Neural cell (in vitro differentiated cells): Measurements from ENCODE around the gene APOC1. TPM values are rescaled to one million over a fixed set of nuclear protein-coding genes. Genes with fewer than 3 reads are reported as not detected.

ENCODE experiments used
- H2AFZ ChIP-seq: fragments of 200-600, 300-800 bp; sonication (generic), shearing (Covaris generic); 2 replicates; pipeline ENCODE4 v1.6.0; 2014; ENCODE audit warnings: low read depth, mild to moderate bottlenecking, antibody characterized with exemption, low read length, moderate library complexity
- H3F3A ChIP-seq: fragments of 200-600 bp; shearing (Covaris generic); 2 replicates; pipeline ENCODE4 v1.6.1; 2016; ENCODE audit warnings: mild to moderate bottlenecking, moderate library complexity, mixed read lengths, antibody characterized with exemption, low read length; ENCODE audit not compliant: insufficient read depth, poor library complexity, severe bottlenecking
- H3K27ac ChIP-seq: fragments of 200-600, 300-800 bp; sonication (generic), shearing (Covaris generic); 2 replicates; pipeline ENCODE4 v1.5.1; 2014; ENCODE audit warnings: mild to moderate bottlenecking, low read length, moderate library complexity
- H3K27me3 ChIP-seq: fragments of 300-800, 200-600 bp; sonication (generic), shearing (Covaris generic); 2 replicates; pipeline ENCODE4 v1.6.0; 2014; ENCODE audit warnings: mild to moderate bottlenecking, low read depth, low read length, moderate library complexity; ENCODE audit not compliant: insufficient read depth
- H3K36me3 ChIP-seq: fragments of 300-800, 200-600 bp; sonication (generic), shearing (Covaris generic); 2 replicates; pipeline ENCODE4 v1.5.1; 2014; ENCODE audit warnings: mild to moderate bottlenecking, antibody characterized with exemption, low read length, moderate library complexity; ENCODE audit not compliant: insufficient read depth
- H3K4me2 ChIP-seq: fragments of 300-800, 200-600 bp; sonication (generic), shearing (Covaris generic); 2 replicates; pipeline ENCODE4 v1.6.0; 2014; ENCODE audit warnings: mild to moderate bottlenecking, low read length
- H3K4me3 ChIP-seq: fragments of 300-800, 200-600 bp; sonication (generic), shearing (Covaris generic); 2 replicates; pipeline ENCODE4 v1.5.1; 2014; ENCODE audit warnings: mild to moderate bottlenecking, low read length, moderate library complexity
- H3K79me2 ChIP-seq: fragments of 200-600 bp; shearing (Covaris generic); replicated peaks from 2 replicates; pipeline ENCODE4 v1.6.0; 2014; ENCODE audit warnings: mild to moderate bottlenecking, low read length, moderate library complexity; ENCODE audit not compliant: insufficient read depth
- H3K9ac ChIP-seq: fragments of 300-800, 200-600 bp; sonication (generic), shearing (Covaris generic); 2 replicates; pipeline ENCODE4 v1.6.1; 2016; ENCODE audit warnings: mild to moderate bottlenecking, low read length, mixed read lengths
- H3K9me2 ChIP-seq: fragments of 200-600 bp; shearing (Covaris generic); 2 replicates; pipeline ENCODE4 v1.6.1; 2016; ENCODE audit warnings: mild to moderate bottlenecking, low read length, mixed read lengths; ENCODE audit not compliant: insufficient read depth
- H3K9me3 ChIP-seq: fragments of 200-600, 300-800 bp; sonication (generic), shearing (Covaris generic); 2 replicates; pipeline ENCODE4 v1.6.1; 2016; ENCODE audit warnings: mild to moderate bottlenecking, mixed run types, low read length, moderate library complexity, mixed read lengths
- H4K20me1 ChIP-seq: fragments of 200-600 bp; shearing (Covaris generic); 2 replicates; pipeline ENCODE4 v1.6.1; 2016; ENCODE audit warnings: mild to moderate bottlenecking, mixed run types; ENCODE audit not compliant: insufficient read depth
- CTCF ChIP-seq: fragments of 450-650 bp; IDR thresholded peaks from 2 replicates; pipeline ENCODE4 v1.5.1; 2014; ENCODE audit warnings: antibody characterized with exemption, mild to moderate bottlenecking, moderate library complexity; ENCODE audit not compliant: poor library complexity, severe bottlenecking
- EP300 ChIP-seq: fragments of 450-650 bp; conservative IDR thresholded peaks from 2 replicates; pipeline ENCODE4 v1.6.1; 2014; ENCODE audit warnings: antibody characterized with exemption, mild to moderate bottlenecking, moderate library complexity; ENCODE audit not compliant: poor library complexity, severe bottlenecking
- EZH2 ChIP-seq: fragments of 200-600, 300-800 bp; shearing (Covaris generic), sonication (generic); IDR thresholded peaks from 2 replicates; pipeline ENCODE4 v1.6.1; 2014; ENCODE audit warnings: antibody characterized with exemption, low read length, borderline replicate concordance, mild to moderate bottlenecking; ENCODE audit not compliant: insufficient read depth, poor library complexity, severe bottlenecking
- MXI1 ChIP-seq: fragments of 450-650 bp; conservative IDR thresholded peaks from 2 replicates; pipeline ENCODE4 v1.6.1; 2014; ENCODE audit warnings: antibody characterized with exemption, mild to moderate bottlenecking; ENCODE audit not compliant: poor library complexity, severe bottlenecking
- POLR2AphosphoS5 ChIP-seq: IDR thresholded peaks from 2 replicates; pipeline ENCODE4 v1.6.1; 2012
- RAD21 ChIP-seq: fragments of 450-650 bp; conservative IDR thresholded peaks from 2 replicates; pipeline ENCODE4 v1.6.1; 2014; ENCODE audit warnings: antibody characterized with exemption, mild to moderate bottlenecking, moderate library complexity
- REST ChIP-seq: IDR thresholded peaks from 2 replicates; pipeline ENCODE4 v1.6.1; 2012; ENCODE audit warnings: borderline replicate concordance
- SMC3 ChIP-seq: fragments of 450-650 bp; conservative IDR thresholded peaks from 2 replicates; pipeline ENCODE4 v1.6.1; 2014; ENCODE audit warnings: antibody characterized with exemption, mild to moderate bottlenecking, moderate library complexity; ENCODE audit not compliant: poor library complexity
- TAF1 ChIP-seq: IDR thresholded peaks from 2 replicates; pipeline ENCODE4 v1.6.1; 2012; ENCODE audit warnings: low read depth
- polyA plus RNA-seq: library from polyadenylated mRNA; depleted of rRNA; stranded (reverse); fragments of >200 nt; gene quantifications from 2 replicates; pipeline ENCODE4 v1.2.3, GENCODE V29; 2014

APOC1 gene
- polyA plus RNA-seq, 1 donor from 2014 or later, result not detected

- Histone ChIP-seq H3K4me3 (no peak within 1 kb of the TSS), H3K9me2 (no peaks in the 10 kb centered on the region), H3K9me3 (no peaks in the 10 kb centered on the region), H3K27ac (no peak within 1 kb of the TSS), H3K4me2 (no peak within 1 kb of the TSS), H3K27me3 (peaks cover 8% of the 10 kb centered on the region), H3K79me2 (no peaks in the 10 kb centered on the region), H3F3A (no peaks in the 10 kb centered on the region), H3K36me3 (no peaks in the 10 kb centered on the region), H4K20me1 (no peaks in the 10 kb centered on the region), H2AFZ (no peak within 1 kb of the TSS), H3K9ac (no peak within 1 kb of the TSS)
- TF ChIP-seq REST (no peak), TAF1 (no peak), POLR2AphosphoS5 (no peak), EZH2 (no peak), SMC3 (no peak), MXI1 (no peak), CTCF (no peak), RAD21 (no peak), EP300 (no peak)
Measured at GRCh38 chr19:44905437-44906160, 8.8 kb upstream of the APOC1 start, which contains the start of gene APOE. APOE (plus strand) TSS chr19:44905796; CDS start chr19:44906625, 829 bp downstream.

- Histone ChIP-seq H3K27ac (no peak overlapping the region), H2AFZ (no peak overlapping the region)
Measured at GRCh38 chr19:44907613-44908012, 6.8 kb upstream of the APOC1 start.

More at GRCh38 chr19:44907613-44908012, 6.8 kb upstream of the APOC1 start:
- H3K9ac ChIP-seq, result no peak overlapping the region
- H3K9me2 ChIP-seq, result no peaks in the 10 kb centered on the region
- H3K4me3 ChIP-seq, result no peak overlapping the region
- H3K36me3 ChIP-seq, result no peaks in the 10 kb centered on the region
- H4K20me1 ChIP-seq, result no peaks in the 10 kb centered on the region
- TF ChIP-seq MXI1 (no peak), TAF1 (no peak), CTCF (no peak), EP300 (no peak), EZH2 (no peak), REST (no peak), POLR2AphosphoS5 (no peak), RAD21 (no peak), SMC3 (no peak)
- H3K27me3 ChIP-seq, result peaks cover 8% of the 10 kb centered on the region
- no peak overlapping the region for H3K4me2 ChIP-seq
- no peaks in the 10 kb centered on the region for H3K79me2 ChIP-seq
- no peaks in the 10 kb centered on the region for H3F3A ChIP-seq
- no peaks in the 10 kb centered on the region for H3K9me3 ChIP-seq
